Spleen (tissue), 7 donors: Measurements from ENCODE around the gene MRPS11.

Experiments used
- POLR2AphosphoS5 ChIP-seq, 3 donors: sonication (generic); formaldehyde crosslinking; IDR thresholded peaks; one replicate each; pipeline ENCODE4 v1.5.1; 2017; ENCODE audit warnings: antibody characterized with exemption in 3 of 3
- TF ChIP-seq, protein P1 (sequence below), 11 experiments: fragments of 200-600 bp in 7 of 11; fragments of 450-650 bp in 4 of 11; sonication (generic) in 4 of 11; IDR thresholded peaks in 8 of 11; conservative IDR thresholded peaks in 3 of 11; 1 replicate in 7 of 11; 2 replicates in 4 of 11; pipeline versions ENCODE4 v1.4.0 to v1.8.0; 2016 to 2021; ENCODE audit warnings: antibody characterized with exemption in 11 of 11, inconsistent platforms in 4 of 11, mild to moderate bottlenecking in 1 of 11
- donor health status: DM: no; HTN: no; CAD: no; lungs with moderate emphysema.
- donor health status: DM: no; HTN: no; CAD: no.
- donor health status: DM: no; HTN: no; CAD: no.

DNA sequence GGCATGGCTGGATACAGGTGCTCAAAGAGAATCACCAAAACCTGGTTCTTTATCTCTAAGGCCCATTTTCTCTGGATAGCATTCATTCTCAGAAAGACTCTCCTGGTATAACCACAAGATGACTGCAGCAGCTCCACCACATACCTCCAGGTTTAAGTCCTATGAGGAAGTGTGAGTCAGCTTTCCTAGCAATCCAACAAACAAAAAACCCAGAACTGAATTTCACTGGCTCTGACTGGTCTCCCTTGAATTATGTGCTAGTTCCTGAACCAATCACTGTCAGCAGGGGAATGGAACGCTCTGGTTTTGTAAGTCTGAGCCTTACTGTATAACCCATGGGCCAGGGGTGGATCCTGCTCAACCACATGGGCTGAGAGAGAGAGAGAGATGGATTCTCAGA lies 27.5 kb upstream of the MRPS11 start:
- TF ChIP-seq, protein P1, sequence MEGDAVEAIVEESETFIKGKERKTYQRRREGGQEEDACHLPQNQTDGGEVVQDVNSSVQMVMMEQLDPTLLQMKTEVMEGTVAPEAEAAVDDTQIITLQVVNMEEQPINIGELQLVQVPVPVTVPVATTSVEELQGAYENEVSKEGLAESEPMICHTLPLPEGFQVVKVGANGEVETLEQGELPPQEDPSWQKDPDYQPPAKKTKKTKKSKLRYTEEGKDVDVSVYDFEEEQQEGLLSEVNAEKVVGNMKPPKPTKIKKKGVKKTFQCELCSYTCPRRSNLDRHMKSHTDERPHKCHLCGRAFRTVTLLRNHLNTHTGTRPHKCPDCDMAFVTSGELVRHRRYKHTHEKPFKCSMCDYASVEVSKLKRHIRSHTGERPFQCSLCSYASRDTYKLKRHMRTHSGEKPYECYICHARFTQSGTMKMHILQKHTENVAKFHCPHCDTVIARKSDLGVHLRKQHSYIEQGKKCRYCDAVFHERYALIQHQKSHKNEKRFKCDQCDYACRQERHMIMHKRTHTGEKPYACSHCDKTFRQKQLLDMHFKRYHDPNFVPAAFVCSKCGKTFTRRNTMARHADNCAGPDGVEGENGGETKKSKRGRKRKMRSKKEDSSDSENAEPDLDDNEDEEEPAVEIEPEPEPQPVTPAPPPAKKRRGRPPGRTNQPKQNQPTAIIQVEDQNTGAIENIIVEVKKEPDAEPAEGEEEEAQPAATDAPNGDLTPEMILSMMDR (IDR thresholded peaks at IDR 0.05 in 8 of 11, conservative IDR thresholded peaks at IDR 0.05 in 3 of 11), result no peak
- no peak for TF ChIP-seq POLR2AphosphoS5 (IDR thresholded peaks at IDR 0.05)
